HepG2 (cell line): ENCODE measurements around the gene ADAM19. TPM values are rescaled to one million over a fixed set of nuclear protein-coding genes. Genes with fewer than 3 reads are reported as not detected.
A peak's percentile ranks its signal among the peaks of the same experiment; 100 is the strongest.

Source experiments
- ATAC-seq: fragments of 200-7000 bp; cut with Tn5 transposase; 3 replicates; pipeline ENCODE4 v1.9.1; 2020; ENCODE audit warnings: mild to moderate bottlenecking, moderate library complexity
- BruUV-seq: library from RNA; stranded (reverse); fragments of 400-500 nt; replicated peaks from 2 replicates; lab custom pipeline; 2021; lab: Mats Ljungman, UMichigan
- CTCF ChIA-PET: fragments of 300-600 bp; formaldehyde crosslinking; extraction: SDS; loops from one replicate; lab custom pipeline; 2021; ENCODE audit warnings: low total read pairs, inconsistent platforms, low intra/inter-chr PET ratio; lab: Yijun Ruan, JAX
- POLR2A ChIA-PET: fragments of 350-600 bp; sonication (Branson Sonifier 250); formaldehyde crosslinking; loops from one replicate; lab custom pipeline; 2020; ENCODE audit warnings: antibody characterized with exemption, inconsistent platforms; lab: Yijun Ruan, JAX
- DNase-seq: peaks from one replicate; pipeline ENCODE4 v3.0.0-alpha.2; 2015; ENCODE audit warnings: low spot score
- FAIRE-seq: peaks from 3 replicates; lab custom pipeline; 2011; peaks lifted over from hg19 to GRCh38; lab: Jason Lieb, UNC
- H2AFZ ChIP-seq: one replicate; pipeline ENCODE4 v1.6.1; 2011; ENCODE audit warnings: low read length, inconsistent platforms
- H3K27ac ChIP-seq: fragments of 300-600 bp; 3 replicates; pipeline ENCODE4 v1.8.0; 2011; ENCODE audit warnings: mixed run types, mild to moderate bottlenecking, mixed read lengths, low read length, inconsistent platforms; ENCODE audit not compliant: insufficient read depth; ENCODE audit errors: extremely low read length
- H3K27me3 ChIP-seq, 2 experiments: fragments of 200-600 bp in 1 of 2; 2 replicates in 1 of 2; 3 replicates in 1 of 2; pipeline versions ENCODE4 v1.6.0 to v1.8.0; 2011; ENCODE audit warnings: low read length in 2 of 2, mild to moderate bottlenecking in 2 of 2, moderate library complexity in 2 of 2, inconsistent platforms in 1 of 2; ENCODE audit not compliant: insufficient read depth in 2 of 2, control insufficient read depth in 1 of 2
- H3K36me3 ChIP-seq, 2 experiments: fragments of 200-600 bp in 1 of 2; replicated peaks in 1 of 2; 2 replicates in 1 of 2; 3 replicates in 1 of 2; pipeline versions ENCODE4 v1.5.1 to v1.8.0; 2011; ENCODE audit warnings: low read length in 2 of 2, inconsistent platforms in 1 of 2; ENCODE audit not compliant: insufficient read depth in 2 of 2, control insufficient read depth in 1 of 2
- H3K4me1 ChIP-seq: 2 replicates; pipeline ENCODE4 v1.5.1; 2012; ENCODE audit warnings: low read length, inconsistent platforms; ENCODE audit not compliant: insufficient read depth
- H3K4me2 ChIP-seq: 2 replicates; pipeline ENCODE4 v1.6.0; 2011; ENCODE audit warnings: low read depth, low read length, inconsistent platforms
- H3K4me3 ChIP-seq, 3 experiments: fragments of 200-600 bp in 1 of 3; sonication (generic), shearing (Covaris generic) in 1 of 3; replicated peaks in 1 of 3; 2 replicates each; pipeline ENCODE4 v1.5.1; 2011 to 2016; ENCODE audit warnings: low read length in 3 of 3, inconsistent platforms in 2 of 3, low read depth in 2 of 3, mild to moderate bottlenecking in 2 of 3, control low read depth in 1 of 3, mixed read lengths in 1 of 3; ENCODE audit not compliant: insufficient read depth in 1 of 3
- H3K79me2 ChIP-seq: one replicate; pipeline ENCODE4 v1.6.1; 2011; ENCODE audit warnings: low read length, inconsistent platforms; ENCODE audit not compliant: insufficient read depth
- H3K9ac ChIP-seq: 2 replicates; pipeline ENCODE4 v1.6.0; 2011; ENCODE audit warnings: mild to moderate bottlenecking, low read depth, low read length, inconsistent platforms; ENCODE audit not compliant: insufficient read depth
- H3K9me3 ChIP-seq: 2 replicates; pipeline ENCODE4 v1.5.1; 2012; ENCODE audit warnings: mild to moderate bottlenecking, low read length
- H4K20me1 ChIP-seq: 2 replicates; pipeline ENCODE4 v1.6.0; 2011; ENCODE audit warnings: inconsistent platforms, mild to moderate bottlenecking, low read length, moderate library complexity; ENCODE audit not compliant: insufficient read depth
- AGO2 ChIP-seq: fragments of 200-400 bp; formaldehyde crosslinking; optimal IDR thresholded peaks from 2 replicates; pipeline ENCODE3; 2017; ENCODE audit warnings: mild to moderate bottlenecking, low read depth, low read length, moderate library complexity
- BCL6 ChIP-seq: IDR thresholded peaks from 2 replicates; pipeline ENCODE4 v1.6.1; 2016; ENCODE audit warnings: missing genetic modification reagents, missing compliant biosample characterization
- FOXA1 ChIP-seq, 2 experiments: fragments of 450-650 bp in 1 of 2; sonication (generic) in 1 of 2; formaldehyde crosslinking in 1 of 2; IDR thresholded peaks; 2 replicates each; pipeline versions ENCODE4 v1.4.0 to v1.6.1; 2016 to 2020; ENCODE audit warnings: missing genetic modification reagents in 1 of 2
- FOXA3 ChIP-seq: IDR thresholded peaks from 2 replicates; pipeline ENCODE4 v1.6.1; 2016; ENCODE audit warnings: missing genetic modification reagents, missing compliant biosample characterization
- FOXP1 ChIP-seq, 2 experiments: fragments of 450-650 bp in 1 of 2; IDR thresholded peaks; 2 replicates each; pipeline ENCODE4 v1.6.1; 2017 to 2018; ENCODE audit warnings: antibody characterized with exemption in 1 of 2
- GATAD2A ChIP-seq: IDR thresholded peaks from 2 replicates; pipeline ENCODE4 v1.6.1; 2016
- HNF4A ChIP-seq: sonication (generic); formaldehyde crosslinking; IDR thresholded peaks from 2 replicates; pipeline ENCODE4 v1.4.0; 2020; ENCODE audit warnings: missing genetic modification reagents
- KAT8 ChIP-seq: IDR thresholded peaks from 2 replicates; pipeline ENCODE4 v1.6.1; 2016; ENCODE audit warnings: missing genetic modification reagents, missing compliant biosample characterization
- MED1 ChIP-seq: sonication (generic); formaldehyde crosslinking; IDR thresholded peaks from 2 replicates; pipeline ENCODE4 v1.4.0; 2020; ENCODE audit warnings: missing genetic modification reagents
- RXRB ChIP-seq: IDR thresholded peaks from 2 replicates; pipeline ENCODE4 v1.6.1; 2016; ENCODE audit warnings: borderline replicate concordance, missing genetic modification reagents, missing compliant biosample characterization
- SOX5 ChIP-seq: IDR thresholded peaks from 2 replicates; pipeline ENCODE4 v1.6.1; 2016; ENCODE audit warnings: borderline replicate concordance
- ZMYM3 ChIP-seq: sonication (generic); formaldehyde crosslinking; IDR thresholded peaks from 2 replicates; pipeline ENCODE4 v1.5.1; 2020; ENCODE audit warnings: mild to moderate bottlenecking, missing genetic modification reagents
- WGBS: methylation state at CpG from one replicate; pipeline ENCODE4 v1.1.6; 2017; ENCODE audit warnings: low lambda C conversion rate; 5-methylcytosine and 5-hydroxymethylcytosine counted together
- in situ Hi-C: cut with HindIII; loops from 2 replicates; pipeline ENCODE4 v1.10.0; 2017; ENCODE audit warnings: low pct_unique_long_range_greater_than_20kb; ENCODE audit not compliant: extremely low pct_ligation_motif_present
- intact Hi-C: fragments of 100-400 bp; cut with micrococcal nuclease; formaldehyde crosslinking; loops from one replicate; pipeline ENCODE4 v1.10.0; 2022; ENCODE audit not compliant: unreplicated experiment
- polyA plus RNA-seq, 8 experiments: library from polyadenylated mRNA; depleted of rRNA in 3 of 8; stranded (reverse) in 7 of 8; unstranded in 1 of 8; fragments of >200 nt; fragmentation: Illumina TruSeq in 4 of 8; extraction: Trizol in 4 of 8; gene quantifications; 2 replicates each; pipeline versions ENCODE4 v1.2.1 to v1.2.3, GENCODE V29; 2011 to 2016; ENCODE audit warnings: low read depth in 4 of 8, missing spikeins in 1 of 8, mixed read lengths in 1 of 8; ENCODE audit not compliant: insufficient read depth in 1 of 8
- total RNA-seq, 5 experiments: library from RNA; depleted of rRNA; stranded (reverse); fragments of >200 nt; fragmentation: Illumina TruSeq; extraction: Trizol; gene quantifications; 2 replicates each; pipeline ENCODE4 v1.2.3, GENCODE V29; 2016; ENCODE audit warnings: low read depth in 1 of 5
- TF ChIP-seq, protein P1 (sequence below): sonication (generic); formaldehyde crosslinking; IDR thresholded peaks from 2 replicates; pipeline ENCODE4 v1.8.1; 2023; ENCODE audit warnings: mild to moderate bottlenecking, moderate library complexity, missing genetic modification reagents
- TF ChIP-seq, protein P2 (sequence below): sonication (generic); formaldehyde crosslinking; IDR thresholded peaks from 2 replicates; pipeline ENCODE4 v1.8.0; 2023; ENCODE audit warnings: mild to moderate bottlenecking, missing genetic modification reagents

Gene ADAM19
- total and polyA plus RNA-seq, 2 of the 13 experiments (the other 11 are each of a cell fraction or from before 2014, with no cell fraction given) = 0.38 to 0.74 TPM

- no peaks in the 10 kb centered on the region for H3K27me3 ChIP-seq
- no peaks in the 10 kb centered on the region for H3K9me3 ChIP-seq
- in situ Hi-C loops = no loop called here
- no TSS peak for BruUV-seq
- no peaks in the 10 kb centered on the region for H3K79me2 ChIP-seq
- ATAC-seq = peak; percentile 24
- no peaks in the 10 kb centered on the region for H3K36me3 ChIP-seq
- TF ChIP-seq KAT8 = no peak
- no peak for TF ChIP-seq AGO2
- TF ChIP-seq MED1 (CRISPR knock-in tag) = 0 out of 2 replicates have a peak, but pooled peaks have one; percentile 1
- 0 out of 2 replicates have a peak, but pooled peaks have one; percentile 7 for TF ChIP-seq ZMYM3 (CRISPR knock-in tag)
- TF ChIP-seq, protein P1, sequence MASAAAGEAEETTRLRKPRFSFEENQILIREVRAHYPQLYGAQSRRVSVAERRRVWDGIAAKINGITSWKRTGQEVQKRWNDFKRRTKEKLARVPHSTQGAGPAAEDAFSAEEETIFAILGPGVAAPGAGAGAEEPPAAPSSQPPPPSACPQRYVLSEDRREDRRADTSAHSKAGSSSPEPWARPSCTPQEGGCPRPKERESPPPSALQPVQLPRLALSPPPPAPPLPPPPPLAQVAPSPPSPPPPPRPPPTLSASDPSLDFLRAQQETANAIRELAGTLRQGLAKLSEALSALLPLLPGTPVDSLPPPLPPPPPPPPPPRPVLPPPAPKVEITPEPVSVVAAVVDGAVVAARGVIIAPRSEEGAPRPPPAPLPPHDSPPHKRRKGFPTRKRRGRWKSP (CRISPR knock-in tag) = no peak
- TF ChIP-seq, all 625 proteins: peak for 2
- FAIRE-seq = no peak
- Histone ChIP-seq H3K4me2 (peak overlapping the region; percentile 29; the same call in 1 of the 2 replicates), H3K9ac (no peak overlapping the region), H4K20me1 (no peaks in the 10 kb centered on the region), H3K27ac (no peak overlapping the region), H3K4me1 (peaks cover 38% of the 10 kb centered on the region), H2AFZ (no peak overlapping the region), H3K4me3 (no peak overlapping the region)
- WGBS = 73% methylated on average over 2 of the region's 3 CpGs
- POLR2A ChIA-PET = interaction anchor here (1.3 to 1.4 kb wide), 2 partner anchors 26 to 343 kb away, joined by 3 read pairs; partner anchors contain the start of gene MED7
- intact Hi-C loops = no loop called here
- CTCF ChIA-PET = no interaction called here
- DNase-seq = no peak
Observed at GRCh38 chr5:157485811-157486210, 89.8 kb downstream of the ADAM19 start.

- in situ Hi-C loops = no loop called here
- POLR2A ChIA-PET = interaction anchor here (1.3 to 1.4 kb wide), 2 partner anchors 27 to 343 kb away, joined by 3 read pairs; partner anchors contain the start of gene MED7
- TF ChIP-seq BCL6 (CRISPR knock-in tag) (peak; percentile 24; the same call in 1 of the 2 replicates), HNF4A (peak; percentile 90), FOXA3 (peak; percentile 86), FOXA1 (IDR thresholded peaks at IDR 0.05) (no peak), FOXA1 (CRISPR knock-in tag; IDR thresholded peaks at IDR 0.05) (peak; percentile 59; the same call in 1 of the 2 replicates), RXRB (CRISPR knock-in tag) (0 out of 2 replicates have a peak, but pooled peaks have one; percentile 26), FOXP1 (IDR thresholded peaks at IDR 0.05) (no peak), FOXP1 (CRISPR knock-in tag; IDR thresholded peaks at IDR 0.05) (0 out of 2 replicates have a peak, but pooled peaks have one; percentile 41), GATAD2A (peak; percentile 79), SOX5 (peak; percentile 40; the same call in 1 of the 2 replicates)
- TF ChIP-seq, protein P2, sequence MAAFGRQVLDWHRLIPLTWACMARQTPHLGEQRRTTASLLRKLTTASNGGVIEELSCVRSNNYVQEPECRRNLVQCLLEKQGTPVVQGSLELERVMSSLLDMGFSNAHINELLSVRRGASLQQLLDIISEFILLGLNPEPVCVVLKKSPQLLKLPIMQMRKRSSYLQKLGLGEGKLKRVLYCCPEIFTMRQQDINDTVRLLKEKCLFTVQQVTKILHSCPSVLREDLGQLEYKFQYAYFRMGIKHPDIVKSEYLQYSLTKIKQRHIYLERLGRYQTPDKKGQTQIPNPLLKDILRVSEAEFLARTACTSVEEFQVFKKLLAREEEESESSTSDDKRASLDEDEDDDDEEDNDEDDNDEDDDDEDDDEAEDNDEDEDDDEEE (CRISPR knock-in tag) = no peak
Observed at GRCh38 chr5:157485340-157485739, 90.2 kb downstream of the ADAM19 start.

More at GRCh38 chr5:157485340-157485739, 90.2 kb downstream of the ADAM19 start:
- H3K36me3 ChIP-seq = no peaks in the 10 kb centered on the region
- CTCF ChIA-PET = no interaction called here
- H3K4me1 ChIP-seq = peaks cover 43% of the 10 kb centered on the region
- H3K9me3 ChIP-seq = no peaks in the 10 kb centered on the region
- ATAC-seq (peak; percentile 91), DNase-seq (peak; percentile 64), FAIRE-seq (peak; percentile 61)
- WGBS = 0% methylated on average over 2 of the region's 2 CpGs
- no peak overlapping the region for H3K9ac ChIP-seq
- H3K27ac ChIP-seq = no peak overlapping the region
- no peak overlapping the region for H3K4me3 ChIP-seq
- BruUV-seq = no TSS peak
- peak overlapping the region; percentile 29; the same call in 1 of the 2 replicates for H3K4me2 ChIP-seq
- H3K79me2 ChIP-seq = no peaks in the 10 kb centered on the region
- no peaks in the 10 kb centered on the region for H3K27me3 ChIP-seq
- intact Hi-C loops = no loop called here
- H2AFZ ChIP-seq = no peak overlapping the region
- no peaks in the 10 kb centered on the region for H4K20me1 ChIP-seq
